SU-DHL-6 (cell line): ENCODE measurements around the gene LTBP1.

Experiments
- H2AFZ ChIP-seq: fragments of 200-600 bp; sonication (generic); 2 replicates; pipeline ENCODE4 v1.6.1; 2014; ENCODE audit warnings: low read depth, mild to moderate bottlenecking, moderate library complexity, mixed read lengths, antibody characterized with exemption, low read length; ENCODE audit not compliant: severe bottlenecking
- H3F3A ChIP-seq: fragments of 200-600 bp; shearing (Covaris generic); 2 replicates; pipeline ENCODE4 v1.6.0; 2016; ENCODE audit warnings: antibody characterized with exemption, mild to moderate bottlenecking; ENCODE audit not compliant: insufficient read depth
- H3K27ac ChIP-seq: fragments of 200-600 bp; sonication (generic); 2 replicates; pipeline ENCODE4 v1.5.1; 2016; ENCODE audit warnings: low read depth, mild to moderate bottlenecking, low read length, moderate library complexity, mixed read lengths
- H3K27me3 ChIP-seq: fragments of 200-600 bp; sonication (generic), shearing (Covaris generic); 2 replicates; pipeline ENCODE4 v1.6.0; 2014; ENCODE audit warnings: mild to moderate bottlenecking, low read length
- H3K36me3 ChIP-seq: fragments of 200-600 bp; sonication (generic); 2 replicates; pipeline ENCODE4 v1.6.1; 2014; ENCODE audit warnings: mild to moderate bottlenecking, low read length, mixed read lengths
- H3K4me2 ChIP-seq: fragments of 300-600, 200-600 bp; shearing (Covaris generic), sonication (generic); 2 replicates; pipeline ENCODE4 v1.6.0; 2014; ENCODE audit warnings: low read length, low read depth, mild to moderate bottlenecking; ENCODE audit not compliant: poor library complexity, severe bottlenecking
- H3K4me3 ChIP-seq: fragments of 200-600 bp; sonication (generic); 2 replicates; pipeline ENCODE4 v1.5.1; 2014; ENCODE audit warnings: antibody characterized with exemption, low read length, mild to moderate bottlenecking, mixed read lengths; ENCODE audit not compliant: insufficient read depth, poor library complexity, severe bottlenecking
- H3K79me2 ChIP-seq: fragments of 200-600 bp; sonication (generic); 2 replicates; pipeline ENCODE4 v1.6.1; 2014; ENCODE audit warnings: mild to moderate bottlenecking, low read length, moderate library complexity; ENCODE audit not compliant: insufficient read depth
- H3K9ac ChIP-seq: fragments of 200-600 bp; sonication (generic); 2 replicates; pipeline ENCODE4 v1.7.0; 2014; ENCODE audit warnings: mild to moderate bottlenecking, low read length
- H3K9me2 ChIP-seq: fragments of 200-600 bp; sonication (generic); replicated peaks from 2 replicates; pipeline ENCODE4 v1.6.1; 2014; ENCODE audit warnings: low read length; ENCODE audit not compliant: insufficient read depth
- H3K9me3 ChIP-seq: fragments of 200-600 bp; sonication (generic); 2 replicates; pipeline ENCODE4 v1.6.1; 2014; ENCODE audit warnings: low read length, mixed read lengths; ENCODE audit not compliant: insufficient read depth
- H4K20me1 ChIP-seq: fragments of 200-600 bp; sonication (generic); 2 replicates; pipeline ENCODE4 v1.6.1; 2014; ENCODE audit warnings: low read depth, mild to moderate bottlenecking, antibody characterized with exemption, low read length, moderate library complexity, mixed read lengths
- CTCF ChIP-seq: fragments of 200-600 bp; sonication (generic); IDR thresholded peaks from one replicate; pipeline ENCODE4 v1.5.1; 2017; ENCODE audit warnings: antibody characterized with exemption, mild to moderate bottlenecking, low read length, moderate library complexity; ENCODE audit not compliant: insufficient read depth, poor library complexity, severe bottlenecking
- EZH2phosphoT487 ChIP-seq: fragments of 200-600 bp; sonication (generic), shearing (Covaris generic); conservative IDR thresholded peaks from 2 replicates; pipeline ENCODE4 v1.6.1; 2018; ENCODE audit warnings: mild to moderate bottlenecking, antibody characterized with exemption, low read length, moderate library complexity, mixed read lengths

LTBP1 gene

GRCh38 chr2:33322612-33323011 is 375.9 kb downstream of the LTBP1 start:
- no peak overlapping the region for H2AFZ ChIP-seq
- no peak overlapping the region for H3K4me2 ChIP-seq
- no peaks in the 10 kb centered on the region for H3K9me3 ChIP-seq
- H4K20me1 ChIP-seq: no peaks in the 10 kb centered on the region
- H3K79me2 ChIP-seq: no peaks in the 10 kb centered on the region
- H3F3A ChIP-seq: 0 out of 2 replicates have a peak, but pooled peaks cover 4% of the 10 kb centered on the region
- no peak overlapping the region for H3K9ac ChIP-seq
- H3K36me3 ChIP-seq: peaks cover 6% of the 10 kb centered on the region; the same call in 1 of the 2 replicates
- TF ChIP-seq CTCF (no peak), EZH2phosphoT487 (no peak)
- no peak overlapping the region for H3K4me3 ChIP-seq
- no peaks in the 10 kb centered on the region for H3K27me3 ChIP-seq
- H3K27ac ChIP-seq: no peak overlapping the region
- no peaks in the 10 kb centered on the region for H3K9me2 ChIP-seq

GRCh38 chr2:33323957-33324356 is 377.2 kb downstream of the LTBP1 start:
- Histone ChIP-seq H3K9me2 (no peaks in the 10 kb centered on the region), H3K79me2 (no peaks in the 10 kb centered on the region), H3K4me2 (no peak overlapping the region), H3K27ac (no peak overlapping the region), H3K9me3 (no peaks in the 10 kb centered on the region), H3K36me3 (peaks cover 6% of the 10 kb centered on the region; the same call in 1 of the 2 replicates), H4K20me1 (no peaks in the 10 kb centered on the region), H2AFZ (no peak overlapping the region), H3F3A (0 out of 2 replicates have a peak, but pooled peaks cover 4% of the 10 kb centered on the region), H3K4me3 (no peak overlapping the region), H3K9ac (no peak overlapping the region), H3K27me3 (no peaks in the 10 kb centered on the region)
- TF ChIP-seq CTCF: no peak

- no peaks in the 10 kb centered on the region for H4K20me1 ChIP-seq
- H3K9me2 ChIP-seq: no peaks in the 10 kb centered on the region
- H3K4me3 ChIP-seq: no peak overlapping the region
- H3F3A ChIP-seq: 0 out of 2 replicates have a peak, but pooled peaks cover 4% of the 10 kb centered on the region
- no peak overlapping the region for H3K4me2 ChIP-seq
- TF ChIP-seq EZH2phosphoT487: no peak
- no peak for TF ChIP-seq CTCF
- H3K27ac ChIP-seq: no peak overlapping the region
- H3K36me3 ChIP-seq: peaks cover 9% of the 10 kb centered on the region; the same call in 1 of the 2 replicates
- H3K79me2 ChIP-seq: no peaks in the 10 kb centered on the region
- H2AFZ ChIP-seq: no peak overlapping the region
- no peaks in the 10 kb centered on the region for H3K9me3 ChIP-seq
- no peak overlapping the region for H3K9ac ChIP-seq
- no peaks in the 10 kb centered on the region for H3K27me3 ChIP-seq
These were observed 379.3 kb downstream of the LTBP1 start for GRCh38 chr2:33326100-33326499.
